GM23338 (cell line): ENCODE results near the gene REEP1. TPM values are rescaled to one million over a fixed set of nuclear protein-coding genes. Genes with fewer than 3 reads are reported as not detected.

ENCODE experiments used
- ATAC-seq: fragments of 200-7000 bp; cut with Tn5 transposase; 3 replicates; pipeline ENCODE4 v1.9.1; 2020
- DNase-seq: peaks from one replicate; pipeline ENCODE4 v3.0.0-alpha.2; 2015; ENCODE audit warnings: low spot score
- H2AFZ ChIP-seq: fragments of 200-600 bp; sonication (generic); 2 replicates; pipeline ENCODE4 v1.8.0; 2016; ENCODE audit warnings: antibody characterized with exemption, mild to moderate bottlenecking, moderate library complexity
- H3F3A ChIP-seq: fragments of 200-600 bp; sonication (generic); replicated peaks from 2 replicates; pipeline ENCODE4 v1.8.0; 2017; ENCODE audit warnings: antibody characterized with exemption, mixed run types, low read depth
- H3K27ac ChIP-seq: fragments of 200-600 bp; sonication (generic); 2 replicates; pipeline ENCODE4 v1.6.1; 2016; ENCODE audit warnings: low read depth
- H3K27me3 ChIP-seq: fragments of 200-600 bp; sonication (generic); 2 replicates; pipeline ENCODE4 v1.8.0; 2016; ENCODE audit warnings: mild to moderate bottlenecking, mixed run types, moderate library complexity; ENCODE audit not compliant: insufficient read depth
- H3K36me3 ChIP-seq: fragments of 200-600 bp; sonication (generic); 2 replicates; pipeline ENCODE4 v1.8.0; 2016; ENCODE audit warnings: mild to moderate bottlenecking; ENCODE audit not compliant: insufficient read depth
- H3K4me1 ChIP-seq: fragments of 200-600 bp; sonication (generic); 2 replicates; pipeline ENCODE4 v1.8.0; 2016; ENCODE audit warnings: mild to moderate bottlenecking, moderate library complexity; ENCODE audit not compliant: insufficient read depth
- H3K4me2 ChIP-seq: fragments of 200-600 bp; sonication (generic); 2 replicates; pipeline ENCODE4 v1.7.1; 2017; ENCODE audit warnings: mixed run types
- H3K4me3 ChIP-seq: fragments of 200-600 bp; sonication (generic); 2 replicates; pipeline ENCODE4 v1.6.1; 2016; ENCODE audit warnings: mixed run types
- H3K79me2 ChIP-seq: fragments of 200-600 bp; sonication (generic); replicated peaks from 2 replicates; pipeline ENCODE4 v1.8.0; 2017; ENCODE audit warnings: mild to moderate bottlenecking; ENCODE audit not compliant: insufficient read depth
- H3K9me2 ChIP-seq: fragments of 200-600 bp; sonication (generic); 2 replicates; pipeline ENCODE4 v1.8.0; 2017; ENCODE audit not compliant: insufficient read depth
- H4K20me1 ChIP-seq: fragments of 200-600 bp; sonication (generic); replicated peaks from 2 replicates; pipeline ENCODE4 v1.8.0; 2017; ENCODE audit warnings: mild to moderate bottlenecking; ENCODE audit not compliant: insufficient read depth
- H3K27ac Mint-ChIP-seq: 2 replicates; pipeline ENCODE4 v1.8.0; 2020; ENCODE audit warnings: inconsistent platforms, mild to moderate bottlenecking, moderate library complexity, mixed read lengths
- H3K27me3 Mint-ChIP-seq: 3 replicates; pipeline ENCODE4 v1.8.0; 2022; ENCODE audit warnings: low read depth, mild to moderate bottlenecking, moderate library complexity, mixed read lengths, inconsistent platforms; ENCODE audit not compliant: insufficient read depth, poor library complexity
- H3K36me3 Mint-ChIP-seq: 3 replicates; pipeline ENCODE4 v1.8.0; 2021; ENCODE audit warnings: low read depth, mild to moderate bottlenecking, inconsistent platforms, moderate library complexity, mixed read lengths
- H3K4me1 Mint-ChIP-seq: 3 replicates; pipeline ENCODE4 v1.8.0; 2020; ENCODE audit warnings: mild to moderate bottlenecking, inconsistent platforms, mixed read lengths
- H3K4me3 Mint-ChIP-seq: 3 replicates; pipeline ENCODE4 v1.8.0; 2021; ENCODE audit warnings: moderate library complexity, mild to moderate bottlenecking, inconsistent platforms, mixed read lengths
- H3K9me3 Mint-ChIP-seq: 3 replicates; pipeline ENCODE4 v1.8.0; 2020; ENCODE audit warnings: moderate library complexity, mild to moderate bottlenecking, inconsistent platforms, mixed read lengths
- CREB1 ChIP-seq: fragments of 250-450 bp; sonication (Bioruptor Pico); IDR thresholded peaks from 2 replicates; pipeline ENCODE4 v1.5.0; 2020; ENCODE audit warnings: low read depth, mild to moderate bottlenecking, moderate library complexity
- CTCF ChIP-seq, 2 experiments: fragments of 200-600 bp in 1 of 2; sonication (generic) in 1 of 2; conservative IDR thresholded peaks; 2 replicates each; pipeline versions ENCODE4 v1.5.1 to v1.6.1; 2016 to 2017; ENCODE audit warnings: antibody characterized with exemption in 2 of 2, low read depth in 2 of 2, mild to moderate bottlenecking in 2 of 2, moderate library complexity in 1 of 2
- ETS1 ChIP-seq: IDR thresholded peaks from 2 replicates; pipeline ENCODE4 v1.6.1; 2016; ENCODE audit warnings: antibody characterized with exemption
- EZH2 ChIP-seq: fragments of 200-600 bp; sonication (generic); IDR thresholded peaks from one replicate; pipeline ENCODE4 v1.8.0; 2017; ENCODE audit warnings: antibody characterized with exemption, mild to moderate bottlenecking, low read depth; ENCODE audit not compliant: unreplicated experiment
- EZH2phosphoT487 ChIP-seq: fragments of 200-600 bp; sonication (generic); IDR thresholded peaks from one replicate; pipeline ENCODE4 v1.8.1; 2018; ENCODE audit warnings: antibody characterized with exemption; ENCODE audit not compliant: unreplicated experiment
- JUNB ChIP-seq: IDR thresholded peaks from one replicate; pipeline ENCODE4 v1.6.1; 2016; ENCODE audit warnings: antibody characterized with exemption; ENCODE audit not compliant: unreplicated experiment
- NANOG ChIP-seq: IDR thresholded peaks from 2 replicates; pipeline ENCODE4 v1.6.1; 2016; ENCODE audit warnings: antibody characterized with exemption, borderline replicate concordance
- POLR2AphosphoS5 ChIP-seq: IDR thresholded peaks from 2 replicates; pipeline ENCODE4 v1.6.1; 2016; ENCODE audit warnings: antibody characterized with exemption, low read depth
- REST ChIP-seq: IDR thresholded peaks from one replicate; pipeline ENCODE4 v1.6.1; 2018; ENCODE audit warnings: antibody characterized with exemption; ENCODE audit not compliant: unreplicated experiment
- STAT1 ChIP-seq: IDR thresholded peaks from one replicate; pipeline ENCODE4 v1.6.1; 2016; ENCODE audit warnings: antibody characterized with exemption; ENCODE audit not compliant: unreplicated experiment
- ZNF114 ChIP-seq: fragments of 250-450 bp; sonication (Bioruptor Pico); IDR thresholded peaks from 2 replicates; pipeline ENCODE4 v1.5.0; 2020; ENCODE audit warnings: mild to moderate bottlenecking, moderate library complexity
- ZNF331 ChIP-seq: fragments of 250-450 bp; sonication (Bioruptor Pico); IDR thresholded peaks from 2 replicates; pipeline ENCODE4 v1.5.0; 2020; ENCODE audit warnings: low read depth, mild to moderate bottlenecking, moderate library complexity
- ZNF462 ChIP-seq: fragments of 250-450 bp; sonication (Bioruptor Pico); IDR thresholded peaks from 2 replicates; pipeline ENCODE4 v1.5.0; 2020; ENCODE audit warnings: mild to moderate bottlenecking, moderate library complexity
- polyA plus RNA-seq: library from polyadenylated mRNA; unstranded; fragments of >200 nt; fragmentation: Nextera tagmentation; extraction: Ambion mirVana; gene quantifications from 2 replicates; pipeline ENCODE4 v1.2.1, GENCODE V29; 2016
- total RNA-seq: library from RNA; depleted of rRNA; stranded (reverse); fragments of >200 nt; shearing (Covaris generic); gene quantifications from 2 replicates; pipeline ENCODE4 v1.2.3, GENCODE V29; 2014

Gene REEP1
- total and polyA plus RNA-seq, 2 experiments from 2014 or later = 1.6 to 1.8 TPM

GRCh38 chr2:86224645-86225355 is 112.6 kb downstream of the REEP1 start:
- Histone ChIP-seq H3F3A (no peaks in the 10 kb centered on the region), H3K27me3 (no peaks in the 10 kb centered on the region), H3K4me1 (no peaks in the 10 kb centered on the region), H2AFZ (no peak overlapping the region), H3K4me3 (no peak overlapping the region), H3K4me2 (no peak overlapping the region), H3K79me2 (no peaks in the 10 kb centered on the region), H3K36me3 (no peaks in the 10 kb centered on the region), H4K20me1 (no peaks in the 10 kb centered on the region), H3K27ac (no peak overlapping the region), H3K9me2 (no peaks in the 10 kb centered on the region)
- TF ChIP-seq ZNF114 (CRISPR knock-in tag) (no peak), JUNB (no peak), ZNF462 (CRISPR knock-in tag) (no peak), EZH2 (no peak), ZNF331 (CRISPR knock-in tag) (no peak), ETS1 (no peak), STAT1 (no peak), POLR2AphosphoS5 (no peak), CTCF (conservative IDR thresholded peaks at IDR 0.05; ENCODE audit: low read depth in 2 of 2) (no peak), NANOG (no peak), CREB1 (no peak), EZH2phosphoT487 (no peak), REST (no peak)
- ATAC-seq (no peak), DNase-seq (no peak)
- H3K9me3 Mint-ChIP-seq = no peaks in the 10 kb centered on the region
- H3K27me3 Mint-ChIP-seq = peaks cover 8% of the 10 kb centered on the region
- H3K27ac Mint-ChIP-seq = no peak overlapping the region
- no peak overlapping the region for H3K4me3 Mint-ChIP-seq
- peaks cover 22% of the 10 kb centered on the region for H3K4me1 Mint-ChIP-seq
- H3K36me3 Mint-ChIP-seq = no peaks in the 10 kb centered on the region
